HG03342 (cell line): ENCODE measurements around the gene C3orf38.
"Not testable (repeated sequence)": the region's sequence is repeated elsewhere in the genome, so short reads cannot be mapped to it uniquely, and the experiment has no call there.

Experiments
- ATAC-seq: cut with Tn5 transposase; IDR thresholded peaks from one replicate; pipeline ENCODE4 v1.9.1; 2021; ENCODE audit warnings: mild to moderate bottlenecking, moderate library complexity; ENCODE audit not compliant: unreplicated experiment

Gene C3orf38

DNA sequence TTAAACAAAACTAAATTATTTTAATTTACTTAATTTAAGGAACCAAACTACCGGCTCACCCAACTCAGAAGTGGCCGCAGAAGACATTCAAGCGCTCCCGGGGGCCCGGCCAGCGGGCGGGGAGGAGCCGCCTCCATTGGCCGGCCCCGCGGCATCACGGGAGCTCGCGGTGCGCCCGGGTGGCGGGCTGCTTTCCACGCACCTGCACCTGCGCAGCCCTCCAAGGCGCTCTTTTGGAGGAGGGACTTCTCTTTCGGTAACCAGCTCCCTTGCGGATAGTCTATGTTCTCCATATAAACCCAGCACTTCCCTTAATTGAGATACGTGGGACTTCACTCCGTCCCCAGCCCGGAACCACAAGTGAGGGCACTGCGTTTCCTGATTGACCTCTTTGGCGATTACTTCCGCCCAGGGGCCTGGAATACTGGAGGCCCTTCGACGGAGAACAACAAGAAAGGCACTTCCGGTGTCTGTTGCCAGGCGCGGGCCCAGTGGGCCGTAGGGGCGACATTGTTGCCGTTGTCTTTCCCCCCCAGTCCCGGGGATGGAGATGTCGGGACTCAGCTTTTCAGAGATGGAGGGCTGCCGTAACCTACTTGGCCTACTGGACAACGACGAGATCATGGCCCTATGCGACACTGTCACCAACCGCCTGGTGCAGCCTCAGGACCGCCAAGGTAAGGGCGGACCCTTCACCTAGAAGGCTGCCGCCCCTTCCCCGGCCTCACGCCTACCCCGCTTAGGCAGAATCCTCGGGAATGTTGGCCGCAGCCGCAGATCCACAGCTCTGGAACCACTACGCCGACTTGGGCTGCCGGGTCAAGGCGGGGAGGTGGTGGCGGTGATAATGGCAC lies at the start of gene C3orf38:
Gene C3orf38, plus strand, starts transcription at position 451 of the 854 bp plus-strand sequence. Its CDS starts 94 bp downstream, at position 545.
- peak; percentile 78 for ATAC-seq

DNA sequence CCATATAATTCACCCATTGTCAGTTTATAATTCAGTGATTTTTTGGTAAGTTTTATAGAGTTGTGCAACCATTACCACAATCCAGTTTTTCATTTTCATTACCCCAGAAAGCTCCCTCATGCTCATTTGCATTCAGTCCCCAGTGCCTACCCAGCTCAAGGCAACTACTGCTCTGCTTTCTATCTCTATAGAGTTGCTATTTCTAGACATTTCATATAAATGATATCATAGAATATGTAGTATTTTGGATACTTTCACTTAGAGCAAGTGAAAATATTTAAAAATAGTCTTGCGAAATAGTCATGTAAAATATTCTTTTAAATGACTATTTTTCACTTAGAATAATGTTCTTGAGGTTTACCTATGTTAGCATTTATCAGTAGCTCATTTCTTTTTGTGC lies 48.6 kb upstream of the C3orf38 start:
- ATAC-seq: peak; percentile 69

DNA sequence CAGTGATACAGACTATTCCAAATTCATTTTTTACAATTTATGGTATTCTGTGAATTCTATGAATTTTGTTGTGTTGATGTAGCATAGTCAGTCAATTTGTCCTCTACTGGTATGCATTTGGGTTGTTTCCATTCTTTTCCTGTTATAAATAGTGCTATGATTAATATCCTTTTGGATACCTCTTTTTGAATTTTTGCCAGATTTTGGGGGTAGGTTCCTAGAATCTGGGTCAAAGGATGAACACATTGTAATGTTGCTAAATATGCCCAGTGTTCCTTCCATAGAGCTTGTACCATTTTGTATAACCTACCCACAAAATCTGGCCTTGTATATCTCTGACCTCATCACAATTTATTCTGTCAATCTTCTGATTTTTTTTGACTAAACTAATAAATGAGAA lies 44.4 kb upstream of the C3orf38 start:
- no peak for ATAC-seq

DNA sequence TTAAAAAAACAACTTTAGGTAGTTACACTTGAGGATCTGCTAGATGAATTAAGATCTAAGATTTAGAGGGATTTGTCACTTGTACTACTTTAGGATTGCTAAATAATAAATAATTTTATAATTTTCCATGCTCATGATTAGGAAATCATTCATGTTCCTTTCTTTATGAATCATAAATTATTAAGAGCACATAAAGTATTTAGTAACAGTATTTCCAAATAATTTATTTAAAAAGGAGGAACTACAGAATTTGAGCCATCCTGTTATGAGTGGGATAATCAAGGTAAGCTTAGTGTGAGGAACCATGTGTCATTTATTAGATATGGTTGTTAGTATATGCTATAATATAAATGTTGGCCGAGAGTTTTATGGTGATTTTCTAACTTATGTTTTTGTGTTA lies 37.5 kb upstream of the C3orf38 start:
- ATAC-seq: no peak

DNA sequence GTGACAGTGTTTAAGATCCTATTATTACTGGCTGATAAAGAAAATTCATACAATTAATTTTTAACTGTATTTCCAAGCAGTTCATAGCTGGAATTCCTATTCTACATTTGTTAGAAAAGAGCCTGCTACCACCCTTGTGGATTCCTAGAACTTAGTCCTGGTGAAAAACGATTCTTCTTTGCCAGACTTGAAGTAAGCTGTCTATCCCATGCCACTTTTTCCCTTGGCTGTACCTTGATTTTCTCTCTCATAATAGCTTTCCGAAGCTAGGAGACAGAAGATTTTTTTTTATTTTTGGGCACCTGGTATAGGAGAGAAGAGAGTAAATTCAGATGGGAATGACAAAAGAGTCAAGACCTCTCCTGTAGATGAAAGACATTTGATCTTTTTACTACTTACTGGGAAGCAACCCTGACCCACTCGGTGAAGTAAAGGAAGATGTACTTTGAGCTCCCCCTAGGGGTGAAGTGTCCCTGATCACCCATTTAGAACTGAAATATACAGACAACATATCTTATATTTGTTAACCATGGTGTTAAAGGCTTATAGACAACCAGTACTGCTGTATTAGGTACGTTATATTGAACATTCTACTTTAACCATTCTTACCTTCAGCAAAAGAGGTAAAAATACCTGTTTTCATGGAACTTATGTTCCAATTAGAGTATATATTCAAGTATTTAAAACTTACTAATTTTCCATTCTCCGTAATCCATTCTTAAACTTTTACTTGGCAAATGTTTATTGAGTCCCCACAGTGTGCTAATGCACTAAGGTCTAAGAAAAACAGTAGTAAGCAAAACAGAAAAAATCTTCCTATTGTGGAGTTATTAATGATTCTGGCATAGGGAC lies 36.2 kb upstream of the C3orf38 start:
- ATAC-seq: peak; percentile 94

DNA sequence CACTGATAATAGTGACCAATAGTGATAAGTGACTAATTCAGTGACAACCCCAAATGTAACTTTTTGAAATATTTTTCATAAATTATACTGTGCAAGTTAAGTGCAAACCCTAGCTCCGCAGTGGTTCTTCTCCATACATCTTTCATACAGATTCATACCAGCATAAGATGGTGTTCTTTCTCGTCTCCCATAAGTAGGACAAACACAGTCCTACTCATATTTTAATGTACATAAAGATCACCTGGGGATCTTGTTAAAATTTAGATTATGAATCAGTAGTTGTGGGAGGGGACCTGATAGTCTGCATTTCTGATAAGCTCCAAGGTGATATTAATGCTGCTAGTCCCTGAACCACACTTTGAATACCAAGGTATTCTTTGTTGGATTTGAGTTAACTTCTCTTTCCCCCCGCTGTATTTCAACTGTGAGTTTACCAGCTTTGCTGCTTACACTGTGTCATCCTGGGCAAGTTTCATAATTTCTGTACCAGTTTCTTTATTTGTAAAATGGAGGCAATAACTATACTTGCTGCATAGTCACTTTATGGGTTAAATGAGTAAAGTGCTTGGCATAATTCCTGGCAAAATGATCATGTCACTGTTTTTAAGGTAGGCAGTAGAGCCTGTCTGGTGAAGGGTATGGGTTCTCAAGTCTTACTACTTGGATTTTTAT lies 34.7 kb upstream of the C3orf38 start:
- ATAC-seq: no peak

DNA sequence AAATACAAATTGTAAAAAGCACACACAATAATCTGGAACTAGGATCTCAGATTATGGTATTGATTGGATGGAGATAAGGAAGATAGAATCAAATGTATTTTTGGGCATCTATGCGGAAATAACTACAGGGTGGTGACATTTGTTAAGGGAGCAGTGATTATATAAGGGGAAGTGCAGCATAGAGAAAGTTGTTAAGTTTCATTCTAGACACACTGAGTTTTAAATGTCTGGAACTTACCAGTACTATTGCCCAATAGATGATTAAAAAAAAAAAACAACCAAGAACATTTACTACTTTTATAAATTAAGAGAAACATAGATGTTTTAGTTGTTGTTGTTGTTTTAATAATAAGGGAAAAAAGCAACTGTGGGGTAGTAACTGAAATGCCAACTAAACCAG lies 32.1 kb upstream of the C3orf38 start:
- ATAC-seq: no peak

DNA sequence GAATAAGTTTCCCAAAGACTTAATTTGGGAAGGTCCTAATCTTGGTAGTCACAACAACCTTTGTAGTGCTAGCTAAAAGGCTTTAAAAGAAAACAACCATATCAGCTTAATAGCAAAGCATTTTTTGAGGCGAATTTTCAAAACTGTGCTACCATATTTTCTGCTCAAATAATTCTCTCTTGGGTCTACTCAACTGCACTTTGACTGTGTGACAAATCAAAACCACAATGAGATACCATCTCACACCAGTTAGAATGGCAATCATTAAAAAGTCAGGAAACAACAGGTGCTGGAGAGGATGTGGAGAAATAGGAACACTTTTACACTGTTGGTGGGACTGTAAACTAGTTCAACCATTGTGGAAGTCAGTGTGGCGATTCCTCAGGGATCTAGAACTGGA lies 31.2 kb upstream of the C3orf38 start:
- not testable (repeated sequence) for ATAC-seq

DNA sequence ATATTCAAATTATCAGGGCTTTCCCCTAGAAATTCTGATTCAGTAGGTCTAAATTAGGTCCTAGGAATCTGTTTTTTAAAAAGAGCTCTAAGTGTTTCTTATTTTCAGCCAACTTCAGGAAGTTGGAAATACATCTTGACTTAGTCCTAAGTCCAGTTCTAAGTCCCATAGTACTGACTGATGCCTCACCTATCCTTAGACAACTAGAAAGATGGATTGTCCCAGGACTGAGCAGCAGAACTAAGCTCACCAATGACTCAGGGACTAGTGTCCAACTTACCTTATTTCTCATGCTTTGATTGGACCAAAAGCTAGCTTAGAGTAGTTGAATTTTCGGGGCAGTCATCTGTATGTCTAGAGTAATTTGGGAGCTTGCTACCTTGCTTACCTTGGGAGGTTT lies 26.2 kb upstream of the C3orf38 start:
- ATAC-seq: no peak

DNA sequence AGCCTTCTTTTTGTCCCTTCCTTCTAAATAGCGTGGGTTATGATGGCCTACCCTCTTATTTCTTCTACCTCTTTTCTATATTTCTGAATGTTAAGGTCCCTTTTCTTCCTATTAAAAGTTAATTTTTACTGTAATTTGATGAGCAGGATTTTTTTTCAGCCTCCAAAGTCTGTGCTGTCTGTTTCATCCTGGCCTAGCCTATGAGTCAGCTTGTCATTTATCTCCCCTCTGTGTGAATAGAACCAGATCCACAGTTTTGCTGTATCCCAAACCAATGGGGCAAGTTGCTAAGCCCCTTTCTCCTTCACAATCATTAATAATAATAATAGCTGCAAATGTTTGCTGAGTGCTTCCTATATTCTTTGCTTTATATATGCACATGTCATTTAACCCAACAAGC lies 18.1 kb upstream of the C3orf38 start:
- no peak for ATAC-seq

DNA sequence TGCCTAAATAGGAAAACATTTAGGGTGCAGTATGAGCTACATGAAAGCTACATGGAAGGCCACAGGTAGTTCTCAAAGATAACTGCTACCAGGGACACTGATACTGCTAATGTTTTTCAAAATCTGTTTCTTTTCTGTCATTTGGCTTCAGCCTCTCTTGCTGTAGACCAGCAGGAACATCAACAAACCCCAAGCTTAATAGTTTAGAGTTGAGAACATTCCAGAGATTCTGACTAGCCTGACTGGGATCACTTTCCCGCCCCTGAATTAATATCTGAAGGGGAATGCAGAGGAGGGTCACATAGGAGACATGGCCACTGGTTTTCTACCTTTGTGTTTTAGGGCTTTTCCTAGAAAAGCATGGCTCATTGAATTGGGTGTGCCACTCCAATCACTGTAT lies 16.9 kb upstream of the C3orf38 start:
- ATAC-seq: no peak

DNA sequence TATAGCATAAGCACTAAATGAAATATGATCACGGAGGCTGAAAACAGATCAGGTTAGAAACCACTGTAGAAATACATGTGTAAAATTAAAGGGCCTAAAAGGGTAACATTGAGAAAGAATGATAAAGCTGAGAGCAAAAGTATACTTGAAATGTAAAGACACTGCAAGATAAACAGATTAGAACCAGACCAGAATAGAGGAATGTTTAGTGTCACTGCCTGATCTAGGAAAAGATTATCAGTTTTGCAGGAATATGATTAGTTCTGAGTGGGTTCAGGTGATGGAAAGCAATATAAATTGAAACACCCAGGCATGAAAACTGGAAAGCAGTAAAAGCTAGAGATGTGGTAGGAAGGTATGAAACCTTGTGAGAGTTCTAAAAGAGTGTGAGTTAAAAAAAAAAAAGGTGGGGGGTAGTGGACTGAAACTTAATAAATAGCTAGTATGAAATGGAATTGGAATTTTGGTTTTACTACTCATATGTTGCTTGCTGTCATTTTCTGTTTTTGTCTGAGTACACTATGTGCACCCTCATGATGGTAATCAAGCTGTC lies 16.0 kb upstream of the C3orf38 start:
- no peak for ATAC-seq

DNA sequence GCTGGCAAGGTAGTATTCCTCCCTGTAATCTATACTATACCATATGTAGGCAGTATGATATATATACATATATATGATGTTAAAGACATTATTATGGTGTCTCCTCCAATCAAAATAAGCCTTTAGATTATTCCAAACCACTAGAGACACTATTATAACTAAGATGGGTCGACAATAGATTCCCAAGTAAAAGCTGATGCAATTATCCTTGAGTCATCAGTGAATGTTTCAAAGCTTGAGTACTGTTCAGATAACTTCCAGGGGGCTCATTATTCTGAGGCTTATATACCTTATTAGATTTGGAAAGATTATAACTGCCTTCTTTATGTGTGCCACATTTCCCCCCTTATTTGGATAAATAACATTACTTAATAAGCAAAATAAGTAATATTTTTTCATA lies 11.9 kb upstream of the C3orf38 start:
- ATAC-seq: no peak

DNA sequence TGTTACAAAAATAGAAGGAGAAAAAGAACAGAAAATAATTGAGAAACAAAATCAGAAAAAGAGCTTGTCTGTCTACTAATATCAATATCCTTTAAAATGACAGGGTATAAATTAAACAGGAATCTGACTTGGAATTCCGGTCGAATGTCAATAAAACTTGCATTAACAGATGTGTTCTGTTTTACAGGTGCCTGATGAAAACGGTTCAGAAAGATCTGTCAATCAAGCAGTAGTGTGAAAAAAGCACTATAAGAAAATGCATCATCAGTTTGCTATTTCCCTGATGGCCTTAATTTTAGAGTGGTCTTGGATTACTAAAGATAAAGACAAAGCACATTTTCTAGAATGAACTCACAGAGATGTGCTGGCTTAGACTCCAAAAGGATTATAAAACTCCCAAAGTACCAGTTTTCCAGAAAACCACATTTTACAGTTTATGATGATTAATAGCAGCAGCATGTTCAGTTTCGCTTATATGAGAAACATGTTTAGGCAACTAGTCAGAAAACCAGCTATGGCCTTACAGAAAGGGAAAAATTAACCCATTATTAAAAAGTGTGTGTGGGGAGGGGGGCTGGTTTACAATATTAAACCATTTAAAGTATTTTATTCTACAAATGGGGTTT lies 8.2 kb upstream of the C3orf38 start:
- ATAC-seq: no peak

DNA sequence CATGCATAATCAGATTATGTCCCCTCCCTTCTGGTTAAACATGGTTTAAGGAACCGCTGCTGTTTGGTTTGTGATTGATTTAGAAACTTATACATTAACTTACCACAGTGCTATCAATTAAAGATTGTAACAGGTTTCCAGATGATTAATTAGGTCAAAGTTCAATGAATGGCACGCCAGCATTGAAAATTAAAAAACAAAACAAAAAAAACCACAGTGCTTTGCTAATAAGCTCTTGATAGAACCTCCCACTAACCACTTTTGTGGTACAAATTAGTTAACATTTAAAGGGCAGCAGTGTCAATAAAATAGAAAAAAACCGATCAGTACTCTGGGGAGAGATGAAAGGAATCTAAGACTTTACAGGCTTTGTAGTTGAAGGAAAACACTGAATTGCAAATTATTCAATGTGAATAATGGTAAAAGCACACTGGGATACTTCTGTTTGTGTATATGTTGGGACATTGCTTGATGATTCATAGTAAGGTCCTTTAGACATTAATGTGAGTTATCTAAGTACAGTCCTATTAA lies 7.6 kb upstream of the C3orf38 start:
- ATAC-seq: no peak

DNA sequence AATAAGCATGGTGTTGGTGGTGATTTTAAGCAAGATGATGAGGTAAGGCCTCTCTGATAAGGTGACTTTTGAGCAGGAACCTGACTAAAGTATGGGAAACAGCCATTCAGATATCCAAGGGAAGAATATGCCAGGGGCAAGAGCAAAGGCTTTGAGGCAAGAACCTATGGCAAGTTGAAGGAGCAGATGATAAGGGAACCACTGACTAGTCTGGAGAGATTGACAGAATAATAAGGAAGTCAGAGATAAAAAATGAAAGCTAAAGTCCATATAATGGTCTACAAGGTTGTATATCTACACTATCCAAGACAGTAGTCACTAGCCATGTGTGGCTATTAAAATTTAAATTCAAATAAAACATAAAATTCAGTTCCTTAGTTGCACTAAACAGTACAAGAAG lies 2.5 kb upstream of the C3orf38 start:
- ATAC-seq: no peak

DNA sequence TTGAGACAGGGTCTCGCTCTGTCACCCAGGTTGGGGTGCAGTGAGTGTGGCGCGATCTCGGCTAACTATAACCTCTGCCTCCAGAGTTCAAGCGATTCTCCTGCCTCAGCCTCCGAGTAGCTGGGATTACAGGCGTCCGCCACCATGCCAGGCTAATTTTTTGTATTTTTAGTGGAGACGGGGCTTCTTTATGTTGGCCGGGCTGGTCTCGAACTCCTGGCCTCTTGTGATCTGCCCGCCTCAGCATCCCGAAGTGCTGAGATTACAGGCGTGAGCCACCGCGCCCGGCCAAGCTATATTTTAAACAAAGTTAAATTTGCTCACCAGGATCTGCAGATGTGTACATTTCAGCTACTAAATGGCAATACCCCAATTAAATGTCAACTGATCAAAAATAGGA lies 1.1 kb upstream of the C3orf38 start:
- no peak for ATAC-seq

DNA sequence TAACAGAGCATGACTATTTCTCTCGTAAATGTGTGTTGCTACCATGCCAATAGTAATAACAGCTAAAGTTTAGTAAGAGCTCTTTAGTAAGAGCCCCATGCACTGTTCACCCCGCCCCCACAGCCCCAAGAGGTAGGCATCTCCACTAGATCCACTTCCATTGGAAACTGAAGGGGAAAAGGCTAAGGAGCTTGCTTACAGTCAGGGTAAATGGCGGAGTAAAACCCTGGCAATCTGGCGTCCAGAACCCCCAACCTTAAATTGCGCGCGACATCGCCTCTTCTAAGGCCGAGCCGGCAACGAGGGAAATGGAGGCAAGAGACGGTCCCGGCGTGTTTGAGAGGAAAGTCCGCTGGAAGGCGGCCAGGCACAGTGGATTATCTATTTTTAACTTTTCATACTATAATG lies 654 bp upstream of the C3orf38 start:
- ATAC-seq: peak; percentile 17

DNA sequence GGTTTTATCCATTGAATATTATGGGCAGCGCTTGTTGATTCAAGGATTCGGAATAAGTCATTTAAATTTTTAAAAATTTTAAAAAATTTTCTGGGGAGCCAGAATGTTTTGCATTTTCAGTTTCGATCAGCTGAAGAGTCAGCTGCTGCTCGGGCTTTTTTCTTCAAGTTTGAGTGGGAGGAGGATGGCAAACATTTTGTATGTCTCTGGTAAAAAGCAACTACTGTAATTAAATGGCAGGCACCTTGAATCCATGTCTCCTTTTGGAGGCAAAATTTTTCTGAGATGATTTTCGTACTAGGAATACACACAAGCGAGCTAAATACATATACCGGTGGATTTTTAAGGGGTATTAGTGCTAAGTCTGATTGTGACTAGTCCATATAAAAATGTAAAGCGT lies 612 bp downstream of the C3orf38 start:
- peak; percentile 29 for ATAC-seq

DNA sequence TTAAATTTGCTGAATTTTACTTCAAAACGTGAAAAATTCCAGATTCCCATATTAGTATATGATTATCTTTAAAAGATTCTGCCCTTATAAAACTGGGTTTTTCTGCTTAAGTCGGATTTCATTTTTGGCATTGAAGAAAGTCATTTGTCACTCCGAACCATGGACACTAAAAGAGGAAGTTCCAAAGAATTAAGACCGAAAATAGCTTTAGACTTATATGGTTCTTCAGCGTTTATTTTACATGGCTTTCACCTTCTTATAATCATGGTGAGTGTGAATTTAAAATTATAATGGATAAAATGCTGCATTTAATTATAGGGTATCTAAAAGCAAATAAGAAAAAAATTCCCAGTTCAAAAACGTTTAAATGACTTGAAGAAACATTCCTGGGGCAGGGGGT lies 1.0 kb downstream of the C3orf38 start:
- ATAC-seq: no peak
